Measurements from ENCODE around the gene GALNT17.

Gene GALNT17

GRCh38 chr7:71422104-71422503 lies 290.2 kb downstream of the GALNT17 start:
- Histone ChIP-seq H3K27ac (no peak overlapping the region), H3K4me3 (no peak overlapping the region)

GRCh38 chr7:71424166-71425035 lies 292.5 kb downstream of the GALNT17 start:
- Histone ChIP-seq H3K4me3 (no peak overlapping the region), H3K27ac (peak overlapping the region in 1 of 21 experiments; percentile 7)

- H3K4me3 ChIP-seq = no peak overlapping the region
- H3K27ac ChIP-seq = no peak overlapping the region
Measured at GRCh38 chr7:71429083-71429482, 297.1 kb downstream of the GALNT17 start.

GRCh38 chr7:71430246-71430645 lies 298.3 kb downstream of the GALNT17 start:
- H3K27ac ChIP-seq = no peak overlapping the region
- no peak overlapping the region for H3K4me3 ChIP-seq

- Histone ChIP-seq H3K27ac (no peak overlapping the region), H3K4me3 (no peak overlapping the region)
Measured at GRCh38 chr7:71439321-71439720, 307.4 kb downstream of the GALNT17 start.

GRCh38 chr7:71442492-71443190 lies 310.7 kb downstream of the GALNT17 start:
- no peak overlapping the region for H3K4me3 ChIP-seq

GRCh38 chr7:71443191-71443530 lies 311.2 kb downstream of the GALNT17 start:
- Histone ChIP-seq H3K27ac (no peak overlapping the region), H3K4me3 (no peak overlapping the region)

More at GRCh38 chr7:71442492-71443190, 310.7 kb downstream of the GALNT17 start:
- H3K27ac ChIP-seq = no peak overlapping the region

GRCh38 chr7:71444130-71444529 lies 312.2 kb downstream of the GALNT17 start:
- Histone ChIP-seq H3K4me3 (no peak overlapping the region), H3K27ac (no peak overlapping the region)

GRCh38 chr7:71453630-71454029 lies 321.7 kb downstream of the GALNT17 start:
- H3K27ac ChIP-seq = no peak overlapping the region
- no peak overlapping the region for H3K4me3 ChIP-seq

GRCh38 chr7:71454981-71455380 lies 323.0 kb downstream of the GALNT17 start:
- H3K4me3 ChIP-seq = no peak overlapping the region
- H3K27ac ChIP-seq = no peak overlapping the region

- no peak overlapping the region for H3K27ac ChIP-seq
Measured at GRCh38 chr7:71457021-71457420, 325.1 kb downstream of the GALNT17 start.

GRCh38 chr7:71457846-71458590 lies 326.1 kb downstream of the GALNT17 start:
- no peak overlapping the region for H3K4me3 ChIP-seq
- H3K27ac ChIP-seq = no peak overlapping the region

More at GRCh38 chr7:71457021-71457420, 325.1 kb downstream of the GALNT17 start:
- no peak overlapping the region for H3K4me3 ChIP-seq

GRCh38 chr7:71459132-71459531 lies 327.2 kb downstream of the GALNT17 start:
- H3K4me3 ChIP-seq = no peak overlapping the region
- H3K27ac ChIP-seq = no peak overlapping the region

- Histone ChIP-seq H3K4me3 (no peak overlapping the region), H3K27ac (no peak overlapping the region)
Measured at GRCh38 chr7:71461572-71461971, 329.6 kb downstream of the GALNT17 start.

GRCh38 chr7:71465741-71466189 lies 333.8 kb downstream of the GALNT17 start:
- Histone ChIP-seq H3K27ac (no peak overlapping the region), H3K4me3 (no peak overlapping the region)

GRCh38 chr7:71466448-71467145 lies 334.7 kb downstream of the GALNT17 start:
- no peak overlapping the region for H3K27ac ChIP-seq
- H3K4me3 ChIP-seq = no peak overlapping the region

- H3K27ac ChIP-seq = no peak overlapping the region
- no peak overlapping the region for H3K4me3 ChIP-seq
Measured at GRCh38 chr7:71470326-71470725, 338.4 kb downstream of the GALNT17 start.

GRCh38 chr7:71470830-71471229 lies 338.9 kb downstream of the GALNT17 start:
- H3K27ac ChIP-seq = no peak overlapping the region
- H3K4me3 ChIP-seq = no peak overlapping the region

- H3K27ac ChIP-seq = no peak overlapping the region
- H3K4me3 ChIP-seq = no peak overlapping the region
Measured at GRCh38 chr7:71472962-71473361, 341.0 kb downstream of the GALNT17 start.

Measured in skin epidermis (tissue), 12 donors.